Fibroblast of skin of left biceps (primary cell): ENCODE results near the gene SLC29A4.
"Not testable (repeated sequence)": the region's sequence is repeated elsewhere in the genome, so short reads cannot be mapped to it uniquely, and the experiment has no call there.

Source experiments
- DNase-seq, 2 experiments: peaks; one replicate each; pipeline ENCODE4 v3.0.0-alpha.2; 2013; ENCODE audit warnings: low read depth in 2 of 2

Gene SLC29A4, protein sequence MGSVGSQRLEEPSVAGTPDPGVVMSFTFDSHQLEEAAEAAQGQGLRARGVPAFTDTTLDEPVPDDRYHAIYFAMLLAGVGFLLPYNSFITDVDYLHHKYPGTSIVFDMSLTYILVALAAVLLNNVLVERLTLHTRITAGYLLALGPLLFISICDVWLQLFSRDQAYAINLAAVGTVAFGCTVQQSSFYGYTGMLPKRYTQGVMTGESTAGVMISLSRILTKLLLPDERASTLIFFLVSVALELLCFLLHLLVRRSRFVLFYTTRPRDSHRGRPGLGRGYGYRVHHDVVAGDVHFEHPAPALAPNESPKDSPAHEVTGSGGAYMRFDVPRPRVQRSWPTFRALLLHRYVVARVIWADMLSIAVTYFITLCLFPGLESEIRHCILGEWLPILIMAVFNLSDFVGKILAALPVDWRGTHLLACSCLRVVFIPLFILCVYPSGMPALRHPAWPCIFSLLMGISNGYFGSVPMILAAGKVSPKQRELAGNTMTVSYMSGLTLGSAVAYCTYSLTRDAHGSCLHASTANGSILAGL

DNA sequence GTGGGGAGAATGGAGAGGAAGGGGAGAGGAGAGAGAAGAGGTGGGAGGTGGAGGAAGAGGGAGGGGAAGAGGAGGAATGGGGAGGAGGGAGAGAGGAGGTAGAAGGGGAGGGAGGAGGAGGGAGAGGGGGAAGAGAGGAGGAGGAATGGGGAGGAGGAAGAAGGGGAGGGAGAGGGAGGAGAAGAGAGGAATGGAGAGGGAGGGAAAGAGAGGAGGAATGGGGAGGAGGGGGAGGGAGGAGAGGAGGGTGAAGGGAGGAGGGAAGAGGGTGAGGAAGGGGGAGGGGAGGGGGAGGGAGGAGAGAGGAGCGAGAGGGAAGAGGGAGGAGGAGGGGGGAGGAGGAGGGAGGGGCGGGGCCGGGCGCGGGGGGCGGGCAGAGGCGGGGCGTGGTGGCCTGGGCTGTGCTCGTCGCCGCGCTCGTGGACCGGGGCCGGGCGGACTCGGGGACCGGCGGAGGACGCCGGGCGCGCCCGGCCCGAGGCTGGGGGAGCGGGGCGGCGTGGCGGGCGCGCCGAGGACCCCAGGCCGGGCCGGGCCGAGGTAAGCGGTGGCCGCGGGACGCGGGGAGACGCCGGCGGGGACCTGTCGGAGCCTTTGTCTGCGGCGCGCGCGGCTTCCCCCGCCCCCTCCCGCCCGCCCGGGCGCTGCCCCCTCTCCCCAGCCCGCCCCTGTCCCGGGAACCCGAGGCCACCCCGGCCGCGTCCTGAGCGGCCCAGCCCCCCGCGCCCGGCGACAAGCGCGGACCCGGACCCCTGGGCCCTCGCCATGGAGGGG is at the start of gene SLC29A4:
SLC29A4 (plus strand) TSS at position 401 of the 774 bp plus-strand sequence. CDS start 4,874 bp downstream, outside the sequence.
- DNase-seq: no peak

DNA sequence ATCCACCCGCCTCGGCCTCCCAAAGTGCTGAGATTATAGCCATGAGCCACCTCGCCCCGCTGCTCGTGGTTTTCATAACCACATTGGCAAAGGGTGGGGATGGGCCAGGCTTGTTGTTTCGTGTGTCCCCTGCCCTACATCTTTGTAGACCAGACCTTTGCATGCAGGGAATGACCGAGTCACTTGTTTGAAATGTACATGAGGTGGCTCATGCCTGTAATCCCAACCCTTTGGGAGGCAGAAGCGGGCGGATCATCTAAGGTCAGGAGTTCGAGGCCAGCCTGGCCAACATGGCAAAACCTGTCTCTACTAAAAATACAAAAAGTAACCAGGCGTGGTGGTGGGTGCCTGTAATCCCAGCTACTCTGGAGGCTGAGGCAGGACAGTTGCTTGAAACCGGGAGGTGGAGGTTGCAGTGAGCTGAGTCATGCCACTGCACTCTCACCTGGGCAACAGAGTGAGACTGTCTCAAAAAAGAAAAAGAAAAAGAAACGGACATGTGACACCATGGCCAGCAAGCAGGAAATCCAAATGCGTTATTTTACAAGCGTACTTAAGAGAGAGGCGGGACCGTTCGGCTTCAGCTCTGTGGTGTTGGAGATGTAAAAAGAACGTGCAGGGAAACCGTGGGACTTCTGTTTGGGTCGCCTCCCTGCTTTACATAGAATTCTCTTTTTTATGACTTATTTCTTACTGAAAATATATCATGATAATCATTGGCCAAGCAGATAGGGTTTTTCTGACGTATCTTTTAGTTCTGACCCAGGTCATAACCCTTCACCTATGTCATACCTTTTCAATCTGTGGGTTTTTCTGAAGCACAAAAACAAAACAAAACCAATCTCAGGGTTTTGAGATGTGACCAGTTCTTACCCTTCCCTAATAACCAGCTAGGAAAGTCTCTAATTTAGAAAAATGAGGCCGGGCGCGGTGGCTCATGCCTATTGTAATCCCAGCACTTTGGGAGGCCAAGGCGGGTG is 47.6 kb upstream of the SLC29A4 start:
- no peak for DNase-seq

DNA sequence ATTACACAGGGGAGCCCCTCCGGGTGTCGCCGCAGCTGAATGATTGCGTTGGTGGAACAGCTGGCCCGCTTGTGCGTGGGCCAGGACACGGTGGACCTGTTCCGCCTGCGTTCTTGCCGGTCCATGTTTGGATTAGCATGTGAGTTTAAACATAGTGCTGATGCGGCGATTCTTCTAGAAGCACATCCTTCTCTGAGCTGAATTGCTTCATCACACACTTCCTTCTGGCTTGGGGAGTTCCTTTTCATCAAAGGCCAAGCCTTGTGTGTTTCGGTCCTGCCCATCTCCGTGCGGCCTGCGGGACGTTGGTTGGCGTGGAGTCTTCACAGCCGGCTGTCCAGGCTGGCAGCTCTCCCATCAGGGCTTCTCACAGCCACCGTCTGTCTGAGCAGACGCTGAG is 45.5 kb upstream of the SLC29A4 start:
- DNase-seq: no peak

DNA sequence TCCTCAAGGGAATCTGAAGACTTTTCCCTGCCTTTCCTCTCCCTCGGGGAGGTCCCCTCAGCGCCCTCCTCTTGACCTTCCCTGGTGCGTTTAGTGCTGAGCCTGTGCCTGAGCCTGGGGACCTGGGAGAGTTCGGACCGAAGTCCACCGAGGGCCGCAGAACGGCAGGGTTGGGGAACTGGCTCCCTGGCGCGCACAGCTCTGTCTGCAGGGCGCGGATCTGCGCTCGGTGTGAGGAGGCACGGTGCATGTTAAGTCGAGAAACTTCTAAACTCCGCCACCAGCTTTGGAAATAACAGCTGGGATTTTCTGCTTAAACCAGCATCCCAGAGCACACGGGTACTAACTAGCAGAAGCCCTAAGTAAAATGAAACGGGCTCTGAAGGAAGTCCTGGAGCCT is 44.2 kb upstream of the SLC29A4 start:
- DNase-seq: no peak

DNA sequence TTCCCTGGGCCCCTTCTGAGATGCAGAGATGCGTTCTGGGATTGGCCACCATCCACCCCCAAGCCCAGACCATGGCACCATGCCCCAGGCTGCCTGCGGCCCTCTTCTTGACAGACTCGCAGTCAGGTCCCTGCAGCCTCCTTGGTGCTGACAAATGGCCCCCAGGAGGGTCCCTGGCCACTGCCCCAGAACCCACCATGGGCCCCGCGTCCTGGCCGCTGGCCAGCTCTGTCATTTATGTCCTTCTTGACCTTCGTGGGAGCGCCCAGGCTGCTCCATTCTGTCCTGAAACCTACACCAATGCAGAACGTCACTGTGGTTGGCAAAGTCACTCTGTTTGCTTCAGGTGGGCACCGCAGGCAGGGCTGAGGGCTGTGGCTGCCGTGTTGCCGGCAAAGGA is 39.5 kb upstream of the SLC29A4 start:
- no peak for DNase-seq

DNA sequence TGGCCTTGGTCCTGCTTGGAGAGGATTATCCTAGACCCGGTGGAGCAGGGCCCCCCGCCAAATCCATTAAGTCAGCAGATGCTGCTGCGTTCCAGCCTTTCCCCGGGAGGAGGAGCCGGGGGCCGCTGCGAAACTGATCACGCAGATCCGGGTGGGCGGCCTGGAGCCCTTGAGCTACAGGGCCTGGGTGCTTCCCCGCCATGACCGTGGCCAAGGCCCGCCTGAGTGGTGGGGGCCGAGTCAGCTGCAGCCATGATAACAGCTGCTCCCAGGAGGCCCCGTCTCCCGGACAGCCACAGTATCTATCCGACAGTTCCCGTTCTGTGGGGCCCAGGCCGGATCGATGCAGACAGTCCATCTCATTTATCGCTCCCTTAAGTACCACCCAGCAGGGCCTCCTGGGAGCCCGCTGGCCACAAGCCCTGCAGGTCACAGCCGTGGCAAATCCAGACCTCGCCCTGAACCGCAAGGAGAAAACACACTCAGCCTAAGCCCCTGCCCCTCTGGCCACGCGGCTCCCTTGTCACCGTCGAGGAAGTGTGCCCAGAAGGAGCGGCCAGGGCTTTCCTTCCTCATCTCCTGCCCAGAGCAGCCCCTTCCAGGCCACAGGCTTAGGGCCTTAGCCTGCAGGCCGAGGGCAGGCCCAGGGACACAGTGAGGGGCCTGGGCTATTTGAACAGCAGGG is 34.4 kb upstream of the SLC29A4 start:
- peak in 1 of 2 experiments; percentile 8 for DNase-seq

DNA sequence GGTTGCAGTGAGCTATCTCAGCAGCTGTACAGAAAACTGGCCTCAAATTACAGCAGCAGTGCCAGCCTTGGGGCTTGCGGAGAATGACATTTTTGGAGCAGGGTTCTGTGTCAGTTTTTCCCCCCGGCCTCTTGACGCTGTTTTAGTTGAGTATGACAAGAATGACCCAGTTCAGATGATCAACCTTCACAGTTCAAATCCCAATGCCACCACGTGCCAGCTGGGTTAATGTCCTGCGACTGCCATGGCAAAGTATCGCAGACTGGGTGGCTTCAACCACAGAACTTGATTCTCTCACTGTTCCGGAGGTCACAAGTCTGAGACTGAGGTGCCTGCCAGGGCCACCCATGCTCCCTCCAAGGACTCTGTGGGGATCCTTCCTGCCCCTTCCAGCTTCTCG is 32.0 kb upstream of the SLC29A4 start:
- not testable (repeated sequence) for DNase-seq

DNA sequence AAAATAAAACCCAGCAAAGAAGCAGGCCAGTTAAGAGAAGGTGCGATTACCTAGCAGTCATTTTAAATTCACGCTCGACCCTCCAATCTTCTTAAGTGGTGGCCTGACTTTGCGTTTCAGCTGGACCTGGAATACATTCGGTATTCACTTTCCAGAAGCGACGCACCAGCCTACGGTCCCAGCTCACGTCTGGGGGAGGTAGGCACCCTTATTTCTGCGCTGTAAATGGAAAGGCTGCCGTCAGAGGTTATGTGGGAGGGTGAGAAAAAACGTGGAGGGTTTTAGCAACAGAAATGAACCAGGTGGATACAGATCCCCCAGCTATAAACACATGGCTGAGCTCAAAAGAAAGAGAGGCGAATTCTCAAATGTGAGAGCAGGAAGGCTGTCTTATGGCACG is 29.2 kb upstream of the SLC29A4 start:
- not testable (repeated sequence) for DNase-seq

DNA sequence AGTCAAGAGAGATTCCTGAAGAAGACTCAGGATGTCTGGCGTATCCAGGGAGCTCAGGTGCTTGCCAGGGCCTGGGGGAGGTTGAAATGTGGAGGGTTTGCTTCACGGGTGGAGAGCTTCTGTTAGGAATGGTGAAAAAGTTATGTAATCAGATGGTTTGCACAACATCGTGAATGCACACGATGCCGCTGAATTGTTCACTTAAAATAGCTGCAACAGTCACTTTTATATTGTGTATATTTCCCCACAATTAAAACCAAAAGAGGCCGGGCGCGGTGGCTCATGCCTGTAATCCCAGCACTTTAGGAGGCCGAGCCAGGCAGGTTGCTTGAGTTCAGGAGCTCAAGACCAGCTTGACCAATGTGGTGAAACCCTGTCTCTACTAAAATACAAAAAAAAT is 28.4 kb upstream of the SLC29A4 start:
- not testable (repeated sequence) for DNase-seq

DNA sequence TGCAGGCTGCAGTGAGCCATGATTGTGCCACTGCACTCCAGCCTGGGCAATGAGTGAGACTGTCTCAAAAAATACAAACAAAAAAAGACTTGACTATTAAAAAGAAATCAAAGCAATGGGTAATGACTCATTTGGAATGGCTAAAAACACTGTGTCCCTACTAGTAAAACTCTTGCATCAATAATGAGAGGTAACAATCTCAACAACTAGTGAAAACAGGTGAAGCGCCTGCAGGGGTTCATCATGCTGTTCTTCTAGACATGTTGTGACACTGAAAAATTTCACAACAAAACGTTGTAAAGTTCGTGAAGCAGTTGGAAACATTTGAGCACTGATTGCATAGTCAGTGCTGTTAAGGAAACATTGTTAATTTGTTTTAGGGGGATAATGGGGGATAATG is 26.9 kb upstream of the SLC29A4 start:
- DNase-seq: no peak

DNA sequence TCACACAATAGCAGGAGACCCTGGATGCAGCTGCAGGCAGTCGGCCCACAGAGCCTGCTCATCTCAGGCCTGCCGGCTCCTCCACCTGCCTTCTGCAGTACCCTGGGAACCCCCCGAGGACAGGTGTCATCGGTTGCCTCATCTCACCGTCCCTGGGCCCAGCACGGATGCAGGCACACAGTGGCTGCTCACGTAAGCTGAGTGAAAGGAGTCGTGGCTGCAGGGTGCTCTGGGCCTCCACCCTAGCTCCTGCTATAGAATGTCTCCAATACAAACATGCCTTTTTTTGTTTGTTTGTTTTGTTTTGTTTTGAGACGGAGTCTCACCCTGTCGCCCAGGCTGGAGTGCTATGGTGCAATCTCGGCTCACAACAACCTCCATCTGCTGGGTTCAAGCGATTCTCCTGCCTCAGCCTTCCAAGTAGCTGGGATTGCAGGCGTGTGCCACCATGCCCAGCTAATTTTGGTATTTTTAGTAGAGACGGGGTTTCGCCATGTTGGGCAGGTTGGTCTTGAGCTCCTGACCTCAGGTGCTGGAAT is 22.1 kb upstream of the SLC29A4 start:
- DNase-seq: not testable (repeated sequence)

DNA sequence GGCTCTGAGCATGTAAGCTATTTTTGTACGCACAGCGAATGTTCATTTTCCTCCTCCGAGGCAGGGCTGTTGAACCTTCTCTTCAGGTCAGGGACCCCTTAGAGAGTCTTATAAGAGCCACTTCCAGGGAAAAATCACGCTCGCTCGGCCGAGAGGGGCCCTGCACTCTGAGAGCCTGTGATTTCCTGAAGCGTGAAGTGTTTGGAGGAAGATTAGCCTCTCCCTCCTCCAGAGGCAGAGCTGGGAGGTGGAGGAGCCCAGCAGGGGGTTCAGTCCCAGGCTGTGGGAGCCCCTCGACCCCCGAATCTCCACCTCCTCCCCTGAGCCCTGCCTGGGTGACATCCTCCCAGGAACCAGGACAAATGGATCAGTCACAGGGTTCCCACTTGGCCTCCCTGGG is 19.7 kb upstream of the SLC29A4 start:
- not testable (repeated sequence) for DNase-seq

DNA sequence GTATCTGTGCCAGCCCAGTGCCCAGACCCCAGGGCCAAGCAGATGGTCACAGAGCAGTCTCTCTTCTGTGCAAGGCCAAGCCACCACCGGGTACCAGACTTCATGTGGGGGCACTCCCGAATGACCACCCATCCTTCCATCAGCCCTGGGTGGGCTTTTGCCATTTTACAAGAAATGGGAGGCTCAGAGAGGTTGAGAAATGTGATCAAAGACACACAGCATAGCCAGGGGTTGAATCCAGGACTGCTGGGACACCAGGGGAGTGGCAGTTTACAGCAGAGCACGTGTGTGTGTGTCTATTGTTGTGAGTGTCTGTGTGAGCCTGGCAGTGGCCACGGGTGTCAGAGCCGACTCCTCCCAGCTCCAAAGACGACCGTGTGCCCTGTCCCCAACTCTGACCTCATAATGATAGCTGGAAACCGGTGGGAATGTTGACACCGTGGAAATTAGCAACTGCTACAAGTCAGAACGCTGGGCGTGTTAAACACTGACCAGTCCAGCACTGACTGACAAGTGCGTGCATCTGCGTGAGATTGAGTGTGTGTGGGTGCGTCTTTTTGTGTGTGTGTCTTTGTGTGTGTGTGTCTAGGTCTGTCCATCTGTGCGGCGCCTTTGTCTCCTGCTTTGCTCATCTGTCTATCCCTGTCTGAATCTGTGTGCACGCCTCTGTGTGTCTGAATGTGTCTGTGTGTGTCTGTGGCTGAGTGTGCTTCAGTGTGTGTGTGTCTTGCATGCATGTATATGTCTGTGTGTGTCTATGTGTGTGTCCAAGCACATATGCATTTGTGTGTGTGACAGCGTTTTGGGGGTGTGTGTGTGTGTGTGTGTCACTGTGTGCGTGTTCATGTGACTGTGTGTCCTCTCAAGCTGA is 17.2 kb upstream of the SLC29A4 start:
- no peak for DNase-seq

DNA sequence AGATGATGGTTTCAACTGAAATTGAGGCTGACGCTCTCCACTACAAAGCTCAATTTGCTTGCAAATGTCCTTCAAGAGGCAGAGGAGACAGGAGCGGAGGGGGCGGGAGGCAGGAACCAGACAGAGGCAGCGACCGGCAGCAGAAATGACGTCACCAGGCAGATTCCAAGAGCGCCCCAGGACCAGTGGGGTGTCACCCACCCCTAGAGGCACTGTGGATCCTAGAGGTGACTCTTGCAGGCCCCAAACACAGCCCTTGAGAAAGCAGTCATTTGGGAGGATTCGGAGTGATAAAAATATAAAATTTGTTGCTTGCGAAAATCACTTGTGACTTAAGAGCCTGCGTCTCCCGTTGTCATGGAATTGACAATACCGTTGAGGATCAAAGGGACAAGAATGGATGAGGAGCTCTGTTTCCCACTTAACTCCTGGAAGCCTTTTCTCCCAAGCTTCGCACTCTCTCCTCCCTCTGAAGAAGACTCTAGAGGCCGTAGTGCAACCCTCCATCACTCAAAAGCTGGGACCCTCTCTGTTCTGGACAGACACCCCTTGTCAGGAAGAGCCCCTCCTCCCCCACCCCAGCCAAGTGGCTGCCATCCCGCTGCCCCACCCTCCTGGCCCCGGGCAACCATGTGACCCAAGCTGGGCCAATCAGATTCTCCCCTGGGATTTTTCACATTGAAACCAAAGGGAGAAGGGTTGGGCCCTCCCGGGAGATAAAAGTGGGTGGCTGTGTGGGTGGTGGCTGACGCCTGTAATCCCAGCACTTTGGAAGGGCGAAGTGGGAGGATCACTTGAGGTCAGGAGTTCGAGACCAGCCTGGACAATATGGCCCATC is 16.3 kb upstream of the SLC29A4 start:
- DNase-seq: no peak

DNA sequence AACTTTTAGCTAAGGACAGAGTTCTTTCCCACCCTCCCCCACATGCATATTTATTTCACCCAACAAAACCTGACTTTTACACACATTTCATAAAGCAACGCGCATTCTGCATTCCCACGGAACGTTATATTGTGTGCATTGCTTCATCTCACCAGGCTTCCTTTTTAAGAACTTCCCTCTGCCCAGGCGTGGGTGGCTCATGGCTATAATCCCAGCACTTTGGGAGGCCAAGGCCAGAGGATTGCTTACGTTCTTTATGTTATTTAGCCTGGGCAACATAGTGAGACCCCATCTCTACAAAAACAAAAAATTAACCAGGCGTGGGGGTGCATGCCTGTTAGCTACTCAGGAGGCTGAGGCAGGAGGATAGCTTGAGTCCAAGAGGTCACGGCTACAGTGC is 14.9 kb upstream of the SLC29A4 start:
- not testable (repeated sequence) for DNase-seq

DNA sequence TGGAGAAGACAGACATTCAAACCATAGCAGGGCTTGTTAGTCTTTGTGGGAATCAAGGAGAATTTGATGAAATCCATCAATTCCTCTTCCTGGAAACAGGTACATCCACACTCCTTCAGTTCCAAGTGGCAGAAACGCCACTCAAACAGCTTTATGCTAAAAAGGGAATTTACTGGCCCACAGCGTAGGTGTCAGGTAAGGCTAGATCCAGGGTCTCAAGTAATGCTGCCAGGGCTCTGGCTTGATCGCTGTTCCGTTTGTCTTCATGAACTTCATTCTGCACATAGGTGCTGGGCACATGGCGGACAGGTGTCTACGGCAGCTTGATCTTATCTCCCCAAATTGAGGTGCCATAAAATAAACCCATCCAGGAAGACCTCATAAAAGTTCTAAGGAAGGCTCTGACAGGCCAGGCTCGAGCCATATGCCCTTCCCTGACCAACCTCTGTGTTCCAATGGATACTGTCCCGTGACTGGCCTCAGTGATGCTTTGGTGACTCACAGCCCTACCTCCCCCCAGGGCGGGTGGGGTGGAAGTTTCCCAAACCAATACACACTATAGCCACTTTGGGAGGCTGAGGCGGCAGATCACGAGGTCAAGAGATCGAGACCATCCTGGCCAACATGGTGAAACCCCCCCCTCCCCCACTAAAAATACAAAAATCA is 12.6 kb upstream of the SLC29A4 start:
- not testable (repeated sequence) for DNase-seq

DNA sequence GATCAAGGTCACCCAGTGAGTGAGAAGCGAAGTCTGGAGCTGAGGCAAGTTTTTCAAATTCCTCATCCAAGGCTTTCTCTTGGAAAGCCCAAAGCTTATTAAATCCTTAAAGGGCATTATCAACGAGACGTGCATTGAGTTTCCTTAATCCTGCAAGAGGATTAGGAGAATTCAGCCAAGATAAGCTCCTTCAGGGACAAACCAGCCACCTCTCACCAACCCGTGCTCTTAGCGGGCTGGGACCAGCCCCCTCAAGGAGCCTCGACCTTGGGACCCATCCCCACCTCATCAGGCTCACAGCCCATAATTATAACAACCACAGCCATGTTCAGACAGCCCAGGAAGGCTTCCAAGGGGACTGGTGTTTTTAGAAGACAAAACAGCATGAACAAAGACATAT is 12.0 kb upstream of the SLC29A4 start:
- DNase-seq: no peak

DNA sequence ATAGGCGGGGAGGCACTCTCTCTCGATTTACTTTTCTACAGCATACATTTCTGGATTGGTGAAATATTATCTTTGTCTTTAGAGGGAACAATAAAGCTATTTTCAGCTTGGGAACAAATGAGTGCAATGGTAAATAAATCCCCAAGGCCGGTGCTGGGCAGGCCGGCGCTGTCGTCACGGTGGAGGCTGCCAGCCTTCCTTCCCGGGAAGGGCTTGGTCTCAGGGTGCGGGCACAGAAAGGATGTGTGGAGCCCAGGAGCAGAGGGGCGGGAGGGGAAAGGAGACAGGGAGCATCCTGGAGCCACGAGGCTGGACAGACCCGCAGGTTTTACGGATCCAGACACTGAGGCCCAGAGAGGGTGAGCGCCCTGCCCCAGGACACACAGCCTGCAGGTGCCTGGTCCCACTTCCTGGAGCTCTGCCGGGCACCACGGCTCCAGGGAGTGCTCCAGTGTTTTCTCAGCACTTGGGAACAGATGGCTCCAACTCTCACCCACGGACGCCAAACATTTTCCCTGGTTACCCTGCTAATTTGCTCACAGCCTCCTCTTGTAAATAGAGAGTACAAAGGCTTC is 8.8 kb upstream of the SLC29A4 start:
- DNase-seq: not testable (repeated sequence)
